IPS-NIHi11 (cell line): ENCODE data around the gene LETMD1.
"Not testable (repeated sequence)": the region's sequence is repeated elsewhere in the genome, so short reads cannot be mapped to it uniquely, and the experiment has no call there.

Experiments used
- DNase-seq: peaks from one replicate; pipeline ENCODE4 v3.0.0; 2012; ENCODE audit warnings: mixed read lengths, low spot score

Gene LETMD1

GRCh38 chr12:51047655-51048540, at the start of gene LETMD1:
TSS of gene LETMD1 (plus strand) at chr12:51048327. CDS start at chr12:51048357, 30 bp downstream.
- peak; percentile 96 for DNase-seq

GRCh38 chr12:50999093-50999492, 49.0 kb upstream of the LETMD1 start:
- no peak for DNase-seq

- no peak for DNase-seq
Observed at GRCh38 chr12:51000245-51000644, 47.9 kb upstream of the LETMD1 start.

GRCh38 chr12:51001799-51002198, 46.3 kb upstream of the LETMD1 start:
- no peak for DNase-seq

GRCh38 chr12:51004504-51004903, 43.6 kb upstream of the LETMD1 start:
- no peak for DNase-seq

GRCh38 chr12:51005030-51005429, 43.1 kb upstream of the LETMD1 start:
- DNase-seq = no peak

- peak; percentile 61 for DNase-seq
Observed at GRCh38 chr12:51005671-51006070, 42.5 kb upstream of the LETMD1 start.

GRCh38 chr12:51008329-51009055, 39.6 kb upstream of the LETMD1 start:
- no peak for DNase-seq

GRCh38 chr12:51009056-51009440, 39.1 kb upstream of the LETMD1 start:
- no peak for DNase-seq

- peak; percentile 63 for DNase-seq
Observed at GRCh38 chr12:51011955-51012354, 36.2 kb upstream of the LETMD1 start.

- no peak for DNase-seq
Observed at GRCh38 chr12:51012570-51013236, 35.4 kb upstream of the LETMD1 start.

GRCh38 chr12:51013441-51013840, 34.7 kb upstream of the LETMD1 start:
- DNase-seq = no peak

- DNase-seq = not testable (repeated sequence)
Observed at GRCh38 chr12:51014467-51014866, 33.7 kb upstream of the LETMD1 start.

GRCh38 chr12:51017452-51017851, 30.7 kb upstream of the LETMD1 start:
- no peak for DNase-seq

- DNase-seq = no peak
Observed at GRCh38 chr12:51018956-51019355, 29.2 kb upstream of the LETMD1 start.

GRCh38 chr12:51019927-51020326, 28.2 kb upstream of the LETMD1 start:
- no peak for DNase-seq

GRCh38 chr12:51020448-51021182, 27.5 kb upstream of the LETMD1 start:
- DNase-seq = no peak

- no peak for DNase-seq
Observed at GRCh38 chr12:51021694-51022093, 26.4 kb upstream of the LETMD1 start.

- no peak for DNase-seq
Observed at GRCh38 chr12:51023625-51024382, 24.3 kb upstream of the LETMD1 start.

- no peak for DNase-seq
Observed at GRCh38 chr12:51025338-51025835, 22.7 kb upstream of the LETMD1 start.
